Activated B cell treated with CpG ODN at 0.5 μM for 24 hours (primary cell): ENCODE measurements around the gene PCNX1. TPM values are rescaled to one million over a fixed set of nuclear protein-coding genes. Genes with fewer than 3 reads are reported as not detected.

Source experiments
- ATAC-seq: fragments of 200-7000 bp; cut with Tn5 transposase; one replicate; pipeline ENCODE4 v1.10.0; 2021; ENCODE audit warnings: low read depth, mild to moderate bottlenecking, moderate library complexity
- CTCF ChIA-PET: fragments of 350-600 bp; sonication (Branson Sonifier 250); formaldehyde crosslinking; loops from one replicate; lab custom pipeline; 2021; ENCODE audit warnings: antibody characterized with exemption; lab: Charles Lee
- POLR2A ChIA-PET: fragments of 350-600 bp; sonication (Branson Sonifier 250); formaldehyde crosslinking; loops from one replicate; lab custom pipeline; 2021; ENCODE audit warnings: antibody characterized with exemption; lab: Charles Lee
- DNase-seq: peaks from one replicate; pipeline ENCODE4 v3.0.0; 2022
- H3K27ac Mint-ChIP-seq: one replicate; pipeline ENCODE4 v1.8.0; 2020; ENCODE audit warnings: mixed read lengths
- H3K27me3 Mint-ChIP-seq: one replicate; pipeline ENCODE4 v1.8.0; 2021; ENCODE audit warnings: mixed read lengths
- H3K36me3 Mint-ChIP-seq: one replicate; pipeline ENCODE4 v1.8.0; 2021; ENCODE audit warnings: low read depth, mixed read lengths
- H3K4me1 Mint-ChIP-seq: one replicate; pipeline ENCODE4 v1.8.0; 2021; ENCODE audit warnings: mixed read lengths
- H3K4me3 Mint-ChIP-seq: one replicate; pipeline ENCODE4 v1.8.0; 2020; ENCODE audit warnings: mild to moderate bottlenecking, mixed read lengths
- H3K9me3 Mint-ChIP-seq: one replicate; pipeline ENCODE4 v1.8.0; 2020; ENCODE audit warnings: mixed read lengths
- intact Hi-C: fragments of 100-400 bp; cut with micrococcal nuclease; formaldehyde crosslinking; loops from one replicate; pipeline ENCODE4 v1.15.1; 2024
- total RNA-seq: library from RNA; stranded (reverse); gene quantifications from 2 replicates; pipeline ENCODE4 v1.2.3, GENCODE V29; 2022
- TF ChIP-seq, protein P1 (sequence below): fragments of 200-600 bp; IDR thresholded peaks from one replicate; pipeline ENCODE4 v1.8.0; 2022; ENCODE audit warnings: antibody characterized with exemption, mild to moderate bottlenecking

The PCNX1 gene
- total RNA-seq, 1 donor from 2014 or later: 64.7 TPM

DNA sequence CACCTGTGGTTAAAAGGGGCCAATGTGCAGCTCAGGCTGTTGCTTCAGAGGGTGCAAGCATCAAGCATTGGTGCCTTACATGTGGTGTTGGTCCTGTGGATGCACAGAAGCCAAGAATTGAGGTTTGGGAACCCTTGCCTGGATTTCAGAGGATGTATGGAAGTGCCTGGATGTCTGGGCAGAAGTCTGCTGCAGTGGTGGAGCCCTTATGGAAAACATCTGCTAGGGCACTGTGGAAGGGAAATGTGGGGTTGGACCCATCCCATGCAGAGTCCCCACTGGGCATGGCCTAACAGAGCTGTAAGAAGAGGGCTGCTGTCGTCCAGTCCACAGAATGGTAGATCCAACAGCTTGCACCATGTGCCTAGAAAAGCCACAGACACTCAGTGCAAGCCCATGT, 36.6 kb downstream of the PCNX1 start:
- intact Hi-C loops: no loop called here
- Mint-ChIP-seq H3K27ac (peak overlapping the region; percentile 50), H3K36me3 (peaks cover 72% of the 10 kb centered on the region), H3K27me3 (no peaks in the 10 kb centered on the region), H3K4me3 (no peak overlapping the region), H3K9me3 (peaks cover 26% of the 10 kb centered on the region), H3K4me1 (peaks cover 25% of the 10 kb centered on the region)
- ChIA-PET POLR2A (no interaction called here), CTCF (interaction anchor here (1.1 kb wide), 1 partner anchor 12 kb away, joined by 6 read pairs; no protein-coding TSS in a partner anchor)
- DNase-seq (no peak), ATAC-seq (no peak)
- TF ChIP-seq, protein P1, sequence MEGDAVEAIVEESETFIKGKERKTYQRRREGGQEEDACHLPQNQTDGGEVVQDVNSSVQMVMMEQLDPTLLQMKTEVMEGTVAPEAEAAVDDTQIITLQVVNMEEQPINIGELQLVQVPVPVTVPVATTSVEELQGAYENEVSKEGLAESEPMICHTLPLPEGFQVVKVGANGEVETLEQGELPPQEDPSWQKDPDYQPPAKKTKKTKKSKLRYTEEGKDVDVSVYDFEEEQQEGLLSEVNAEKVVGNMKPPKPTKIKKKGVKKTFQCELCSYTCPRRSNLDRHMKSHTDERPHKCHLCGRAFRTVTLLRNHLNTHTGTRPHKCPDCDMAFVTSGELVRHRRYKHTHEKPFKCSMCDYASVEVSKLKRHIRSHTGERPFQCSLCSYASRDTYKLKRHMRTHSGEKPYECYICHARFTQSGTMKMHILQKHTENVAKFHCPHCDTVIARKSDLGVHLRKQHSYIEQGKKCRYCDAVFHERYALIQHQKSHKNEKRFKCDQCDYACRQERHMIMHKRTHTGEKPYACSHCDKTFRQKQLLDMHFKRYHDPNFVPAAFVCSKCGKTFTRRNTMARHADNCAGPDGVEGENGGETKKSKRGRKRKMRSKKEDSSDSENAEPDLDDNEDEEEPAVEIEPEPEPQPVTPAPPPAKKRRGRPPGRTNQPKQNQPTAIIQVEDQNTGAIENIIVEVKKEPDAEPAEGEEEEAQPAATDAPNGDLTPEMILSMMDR: no peak

DNA sequence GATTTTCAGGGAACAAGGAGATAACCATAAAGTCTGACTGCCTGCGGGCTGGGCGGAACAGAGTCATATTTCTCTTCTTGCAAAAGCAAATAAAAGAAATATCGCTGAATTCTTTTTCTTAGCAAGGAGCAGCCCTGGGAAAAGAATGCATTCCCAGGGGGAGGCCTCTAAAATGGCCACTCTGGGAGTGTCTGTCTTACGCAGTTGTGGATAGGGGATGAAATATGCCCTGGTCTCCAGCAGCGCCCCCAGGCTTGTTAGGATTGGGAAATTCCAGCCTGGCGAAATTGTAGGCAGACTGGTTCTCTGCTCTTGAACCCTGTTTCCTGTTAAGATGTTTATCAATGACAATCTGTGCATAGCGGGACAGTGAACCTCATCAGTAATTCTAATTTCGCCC, 40.5 kb downstream of the PCNX1 start:
- no peak for ATAC-seq
- Mint-ChIP-seq H3K4me3 (no peak overlapping the region), H3K4me1 (peaks cover 4% of the 10 kb centered on the region), H3K9me3 (peaks cover 22% of the 10 kb centered on the region), H3K36me3 (peaks cover 71% of the 10 kb centered on the region), H3K27me3 (no peaks in the 10 kb centered on the region), H3K27ac (no peak overlapping the region)
- intact Hi-C loops: loop anchor here (2.0 kb wide), 1 partner anchor 13 kb away; no protein-coding TSS in a partner anchor
- DNase-seq: no peak
- ChIA-PET POLR2A (no interaction called here), CTCF (interaction anchor here (1.2 kb wide), 1 partner anchor 40 kb away, joined by 3 read pairs; the partner anchor contains the start of gene PCNX1)
- TF ChIP-seq, protein P1: no peak

DNA sequence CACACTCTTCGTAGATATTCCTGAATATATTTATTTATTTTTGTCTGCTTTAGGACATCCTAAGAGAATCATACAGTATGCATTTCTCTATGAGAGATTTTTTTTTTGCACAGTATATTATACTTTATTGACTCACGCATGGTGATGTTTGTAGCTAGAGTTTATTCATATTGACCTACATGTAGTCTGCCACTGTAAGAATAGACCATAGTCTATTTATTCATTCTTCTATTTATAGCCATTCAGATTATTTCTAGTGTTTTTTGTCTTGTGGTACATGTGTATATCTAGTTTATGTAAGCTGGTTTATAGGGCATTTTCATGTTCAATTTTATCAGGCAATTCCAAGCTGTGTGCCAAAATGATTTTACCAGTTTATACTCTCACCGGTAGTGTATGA, 45.2 kb downstream of the PCNX1 start:
- no peak overlapping the region for H3K4me3 Mint-ChIP-seq
- no peak for DNase-seq
- intact Hi-C loops: no loop called here
- H3K4me1 Mint-ChIP-seq: peaks cover 3% of the 10 kb centered on the region
- H3K27ac Mint-ChIP-seq: no peak overlapping the region
- H3K36me3 Mint-ChIP-seq: peaks cover 46% of the 10 kb centered on the region
- ChIA-PET POLR2A (interaction anchor here (0.6 kb wide), 1 partner anchor 126 kb away, joined by 3 read pairs; no protein-coding TSS in a partner anchor), CTCF (interaction anchor here (0.6 to 5.0 kb wide), 3 partner anchors 47 to 1502 kb away, joined by 3 to 48 read pairs (median 6); partner anchors contain the start of gene PCNX1)
- ATAC-seq: no peak
- TF ChIP-seq, protein P1: no peak
- H3K27me3 Mint-ChIP-seq: no peaks in the 10 kb centered on the region
- H3K9me3 Mint-ChIP-seq: peaks cover 6% of the 10 kb centered on the region

DNA sequence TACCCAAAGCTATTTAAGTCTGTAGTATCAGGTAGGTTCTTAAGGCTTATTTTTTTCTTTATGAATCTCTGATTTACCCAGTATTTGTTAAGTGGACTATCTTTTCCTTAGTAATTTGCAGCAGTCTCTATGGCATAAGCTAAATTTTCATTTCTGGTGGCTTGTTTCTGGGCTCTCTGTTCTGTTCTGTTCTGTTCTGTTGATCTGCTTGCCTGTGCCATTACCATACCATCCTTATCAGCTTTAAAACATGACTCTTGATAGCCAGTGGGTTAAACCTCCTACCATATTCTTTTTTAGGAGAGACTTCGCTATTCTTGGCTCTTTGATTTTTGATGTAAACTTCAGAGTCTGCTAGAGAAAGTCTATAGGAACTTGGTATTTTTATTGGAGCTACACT, 46.8 kb downstream of the PCNX1 start:
- Mint-ChIP-seq H3K27me3 (no peaks in the 10 kb centered on the region), H3K4me1 (peaks cover 3% of the 10 kb centered on the region), H3K4me3 (no peak overlapping the region), H3K36me3 (peaks cover 37% of the 10 kb centered on the region), H3K27ac (no peak overlapping the region), H3K9me3 (no peaks in the 10 kb centered on the region)
- ATAC-seq (no peak), DNase-seq (no peak)
- intact Hi-C loops: no loop called here
- ChIA-PET CTCF (interaction anchor here (3.0 to 5.0 kb wide), 2 partner anchors 48 to 136 kb away, joined by 27 to 48 read pairs; partner anchors contain the start of gene PCNX1), POLR2A (interaction anchor here (0.7 kb wide), 1 partner anchor 132 kb away, joined by 6 read pairs; no protein-coding TSS in a partner anchor)
- TF ChIP-seq, protein P1: no peak

DNA sequence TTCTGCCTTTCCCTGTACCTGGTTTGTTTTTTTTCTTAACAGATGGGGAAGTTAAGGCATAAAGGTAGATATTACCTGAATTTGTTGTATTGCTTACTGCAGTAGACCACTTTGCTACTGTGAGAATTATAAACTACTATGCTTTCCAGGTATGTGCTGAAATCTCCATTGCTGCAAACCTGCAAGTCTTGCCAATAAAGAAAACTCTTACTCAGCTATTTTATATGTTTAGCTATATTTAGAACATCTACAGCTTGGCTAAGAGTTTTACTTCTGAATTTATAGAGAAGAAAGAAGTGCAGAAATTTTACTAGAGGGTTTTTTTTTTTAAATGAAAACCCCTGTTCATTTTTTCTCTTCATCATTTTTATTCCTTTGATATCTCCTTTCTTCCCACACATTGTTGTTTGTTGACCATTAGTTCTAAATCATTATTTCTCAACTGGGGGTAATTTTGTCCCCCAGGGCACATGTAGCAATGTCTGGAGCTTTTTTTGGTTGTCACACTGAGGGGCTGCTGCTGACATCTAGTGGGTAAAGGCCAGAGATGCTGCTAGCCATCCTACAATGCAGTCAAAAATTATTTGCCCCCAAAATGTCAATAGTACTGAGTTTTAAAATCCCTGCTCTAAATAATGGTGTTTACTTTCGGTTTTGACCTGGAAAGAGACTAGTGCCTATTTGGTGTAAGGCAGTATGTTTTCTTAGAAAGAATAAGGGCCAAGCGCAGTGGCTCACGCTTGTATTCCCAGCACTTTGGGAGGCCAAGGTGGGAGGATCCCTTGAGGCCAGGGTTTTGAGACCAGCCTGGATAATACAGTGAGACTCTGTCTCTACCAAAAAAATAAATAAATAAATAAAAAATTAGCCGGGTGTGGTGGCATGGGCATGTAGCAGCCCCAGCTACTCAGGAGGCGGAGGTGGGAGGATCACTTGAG, 48.6 kb downstream of the PCNX1 start:
- TF ChIP-seq, protein P1: no peak
- Mint-ChIP-seq H3K9me3 (no peaks in the 10 kb centered on the region), H3K4me1 (peaks cover 3% of the 10 kb centered on the region), H3K4me3 (no peak overlapping the region), H3K27ac (no peak overlapping the region), H3K36me3 (peaks cover 28% of the 10 kb centered on the region), H3K27me3 (no peaks in the 10 kb centered on the region)
- intact Hi-C loops: loop anchor here (1.0 to 5.0 kb wide), 3 partner anchors 34 to 139 kb away; partner anchors contain the start of gene PCNX1
- ATAC-seq (peak; percentile 52), DNase-seq (no peak)
- CTCF ChIA-PET: interaction anchor here (0.8 to 5.0 kb wide), 8 partner anchors 12 to 138 kb away, joined by 3 to 48 read pairs (median 6); partner anchors contain the start of gene PCNX1
- POLR2A ChIA-PET: no interaction called here
